GM20000 (cell line): ENCODE measurements around the gene ENDOV.
A peak's percentile ranks its signal among the peaks of the same experiment; 100 is the strongest.

Experiments
- DNase-seq: peaks from one replicate; pipeline ENCODE4 v3.0.0; 2012; ENCODE audit warnings: low spot score
- TF ChIP-seq, protein P1 (sequence below): IDR thresholded peaks from 2 replicates; pipeline ENCODE4 v1.5.1; 2012; ENCODE audit warnings: mild to moderate bottlenecking, control low read depth; ENCODE audit errors: extremely low read depth, missing control alignments

Gene ENDOV

DNA sequence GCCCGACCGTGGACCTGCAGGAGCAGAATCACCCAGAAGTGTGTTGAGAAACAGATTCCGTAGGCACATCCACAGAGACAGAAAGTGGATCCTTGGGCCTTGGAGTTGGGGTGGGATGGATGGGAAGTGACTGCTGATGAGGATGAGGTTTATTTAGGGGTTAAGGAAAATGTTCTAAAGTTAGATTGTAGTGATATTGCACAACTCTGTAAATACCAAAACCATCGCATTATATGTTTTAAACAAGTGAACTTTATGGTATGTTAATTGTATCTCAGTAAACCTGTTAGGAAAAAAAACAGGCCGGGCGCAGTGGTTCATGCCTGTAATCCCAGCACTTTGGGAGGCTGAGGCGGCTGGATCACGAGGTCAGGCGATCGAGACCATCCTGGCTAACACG is 3.6 kb downstream of the ENDOV start:
- DNase-seq, result no peak
- TF ChIP-seq, protein P1, sequence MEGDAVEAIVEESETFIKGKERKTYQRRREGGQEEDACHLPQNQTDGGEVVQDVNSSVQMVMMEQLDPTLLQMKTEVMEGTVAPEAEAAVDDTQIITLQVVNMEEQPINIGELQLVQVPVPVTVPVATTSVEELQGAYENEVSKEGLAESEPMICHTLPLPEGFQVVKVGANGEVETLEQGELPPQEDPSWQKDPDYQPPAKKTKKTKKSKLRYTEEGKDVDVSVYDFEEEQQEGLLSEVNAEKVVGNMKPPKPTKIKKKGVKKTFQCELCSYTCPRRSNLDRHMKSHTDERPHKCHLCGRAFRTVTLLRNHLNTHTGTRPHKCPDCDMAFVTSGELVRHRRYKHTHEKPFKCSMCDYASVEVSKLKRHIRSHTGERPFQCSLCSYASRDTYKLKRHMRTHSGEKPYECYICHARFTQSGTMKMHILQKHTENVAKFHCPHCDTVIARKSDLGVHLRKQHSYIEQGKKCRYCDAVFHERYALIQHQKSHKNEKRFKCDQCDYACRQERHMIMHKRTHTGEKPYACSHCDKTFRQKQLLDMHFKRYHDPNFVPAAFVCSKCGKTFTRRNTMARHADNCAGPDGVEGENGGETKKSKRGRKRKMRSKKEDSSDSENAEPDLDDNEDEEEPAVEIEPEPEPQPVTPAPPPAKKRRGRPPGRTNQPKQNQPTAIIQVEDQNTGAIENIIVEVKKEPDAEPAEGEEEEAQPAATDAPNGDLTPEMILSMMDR, result no peak

DNA sequence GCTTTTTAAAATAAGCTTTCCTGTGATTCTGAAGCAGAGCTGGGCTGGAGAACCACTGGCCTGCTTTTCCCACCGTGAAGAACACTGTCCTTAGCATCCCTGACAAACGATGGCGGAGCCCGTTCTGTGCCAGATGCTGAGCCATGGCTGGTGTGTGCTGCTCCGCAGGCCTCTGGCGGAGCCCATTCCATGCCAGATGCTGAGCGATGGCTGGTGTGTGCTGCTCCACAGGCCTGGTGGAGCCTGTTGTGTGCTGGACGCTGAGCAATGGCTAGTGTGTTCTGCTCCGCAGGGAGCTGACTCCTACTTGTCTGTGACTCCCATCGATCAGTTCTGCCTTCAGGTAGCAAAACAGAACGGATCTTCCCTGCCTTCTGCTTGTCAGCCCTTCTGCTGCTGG is 4.3 kb downstream of the ENDOV start:
- TF ChIP-seq, protein P1, result no peak
- DNase-seq, result peak; percentile 7

DNA sequence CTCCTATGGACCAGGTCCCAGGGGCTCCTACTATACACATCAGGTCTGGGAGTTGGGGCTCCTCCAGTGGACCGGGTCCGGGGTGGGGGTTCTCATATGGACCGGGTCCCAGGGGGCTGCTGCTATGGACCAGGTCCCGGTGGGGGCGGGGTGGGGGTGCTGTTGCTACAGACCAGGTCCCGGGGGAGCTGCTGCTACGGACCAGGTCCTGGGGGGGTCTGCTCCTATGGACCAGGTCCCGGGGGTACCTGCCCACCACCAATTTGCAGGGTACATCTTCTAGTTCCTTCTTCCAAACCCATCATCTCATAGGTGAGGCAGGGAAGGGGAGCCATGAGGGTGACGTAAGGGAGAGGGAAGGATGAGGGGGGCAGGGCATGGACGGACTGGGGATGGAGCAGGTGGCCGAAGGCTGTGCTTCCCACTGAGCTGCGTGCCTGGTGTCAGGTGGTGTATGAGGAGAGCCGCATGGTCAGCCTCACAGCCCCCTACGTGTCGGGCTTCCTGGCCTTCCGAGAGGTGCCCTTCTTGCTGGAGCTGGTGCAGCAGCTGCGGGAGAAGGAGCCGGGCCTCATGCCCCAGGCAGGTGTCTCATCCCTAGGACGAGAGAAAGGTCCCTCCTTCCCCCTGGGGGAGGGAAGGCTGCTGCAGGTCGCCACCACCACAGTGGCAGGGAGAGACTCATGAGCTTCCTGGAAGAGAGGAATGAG is 6.6 kb downstream of the ENDOV start:
- TF ChIP-seq, protein P1, result no peak
- peak; percentile 6 for DNase-seq

DNA sequence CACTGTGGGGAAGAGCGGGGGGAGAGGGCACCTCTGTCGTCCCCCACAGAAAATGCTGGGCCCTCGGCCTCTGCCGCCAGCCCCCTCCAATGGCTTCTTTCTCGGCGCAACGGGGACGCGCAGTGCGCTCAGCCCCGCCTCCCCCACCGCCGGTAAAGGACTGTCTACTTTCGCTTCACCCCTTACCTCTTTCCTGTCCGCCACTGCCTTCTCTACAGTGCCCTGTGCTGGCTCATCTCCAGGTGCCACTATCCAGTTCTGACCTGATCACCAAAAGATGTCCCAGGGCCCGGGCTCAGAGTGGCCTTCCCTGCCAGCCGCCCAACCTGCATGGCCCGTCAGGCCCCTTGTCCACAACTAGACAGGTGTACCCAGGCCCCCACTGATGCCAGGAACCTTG is 7.3 kb downstream of the ENDOV start:
- TF ChIP-seq, protein P1, result no peak
- peak; percentile 2 for DNase-seq

DNA sequence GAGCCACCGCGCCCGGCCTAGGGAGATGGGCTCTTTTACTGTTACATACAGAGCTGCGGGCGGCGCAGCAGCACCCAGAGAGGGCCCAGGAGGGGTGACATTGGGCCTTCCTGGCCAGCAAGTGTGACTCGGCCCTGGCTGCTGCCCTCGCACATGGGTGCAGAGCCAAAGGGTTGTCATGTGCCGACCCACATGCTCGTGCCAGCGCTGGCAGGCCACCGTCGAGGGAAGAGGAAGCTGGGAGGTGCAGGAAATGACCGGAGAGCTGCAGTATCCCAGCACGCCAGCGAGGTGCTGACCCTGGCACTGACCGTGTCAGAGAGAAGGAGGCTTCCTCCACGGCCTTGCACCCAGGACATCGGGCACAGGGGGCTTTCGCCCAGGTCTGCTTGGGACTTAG is 8.0 kb downstream of the ENDOV start:
- TF ChIP-seq, protein P1, result no peak
- DNase-seq, result no peak

DNA sequence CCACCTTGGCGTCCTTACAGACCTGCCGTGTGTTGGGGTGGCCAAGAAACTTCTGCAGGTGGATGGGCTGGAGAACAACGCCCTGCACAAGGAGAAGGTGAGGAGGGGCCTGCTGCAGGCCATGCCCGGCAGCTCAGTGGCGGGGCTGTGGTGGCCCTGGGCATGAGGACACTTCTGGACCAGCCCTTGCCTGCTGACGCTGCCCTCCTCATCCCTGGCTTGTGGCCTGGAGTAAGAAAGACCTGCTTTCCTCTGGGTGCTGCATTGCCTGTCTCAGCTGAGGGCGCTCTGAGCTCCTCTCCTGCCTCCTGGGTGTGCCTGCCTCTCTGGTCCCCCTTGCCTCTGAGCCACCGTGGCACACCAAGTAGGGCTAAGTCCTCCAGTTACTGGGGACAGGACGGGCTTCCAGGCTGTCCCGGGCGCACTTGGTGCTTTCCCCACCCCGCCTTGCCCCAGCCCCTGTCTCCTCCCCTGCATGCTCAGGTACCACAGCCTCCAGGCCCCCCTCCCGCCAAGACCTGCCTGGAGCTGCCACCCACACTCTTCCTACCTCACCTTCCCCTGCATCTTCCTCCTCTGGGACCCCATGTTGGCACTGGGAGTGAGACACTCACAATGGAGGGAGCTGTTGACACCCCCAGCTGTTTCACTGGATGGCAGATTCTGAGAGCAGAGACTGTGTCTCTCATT is 8.7 kb downstream of the ENDOV start:
- no peak for DNase-seq
- TF ChIP-seq, protein P1, result no peak

DNA sequence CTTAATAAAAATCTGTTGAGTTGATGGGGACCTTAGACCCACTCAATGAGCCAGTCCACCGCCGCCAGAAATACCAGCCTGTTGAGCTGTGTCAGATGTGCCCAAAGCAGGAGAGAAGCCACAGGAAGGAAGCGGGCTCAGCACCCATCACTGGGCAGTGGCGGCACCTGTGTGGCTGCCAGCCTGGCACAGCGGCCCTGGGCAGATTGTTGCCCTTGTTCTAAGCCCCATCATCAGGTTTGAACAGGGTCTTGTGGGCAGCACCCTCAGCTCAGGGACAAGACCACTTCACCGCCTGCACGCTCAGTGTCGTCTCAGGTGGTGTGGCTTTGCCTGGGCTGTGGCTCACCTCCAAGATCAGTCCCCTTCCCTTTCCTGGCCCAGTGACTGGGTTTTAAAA is 9.3 kb downstream of the ENDOV start:
- TF ChIP-seq, protein P1, result no peak
- no peak for DNase-seq
